Measurements from ENCODE around the gene SNPH.

- TF ChIP-seq CTCF (IDR thresholded peaks at IDR 0.05) (no peak), POLR2A (IDR thresholded peaks at IDR 0.05) (no peak)
Measured at GRCh38 chr20:1240549-1240948, 25.5 kb upstream of the SNPH start.
